LNCAP (cell line): ENCODE results near the gene CDH13.

Experiments used
- TF ChIP-seq, protein P1 (sequence below): fragments of 450-650 bp; IDR thresholded peaks from 2 replicates; pipeline ENCODE4 v1.5.1; 2017; ENCODE audit warnings: mild to moderate bottlenecking

The CDH13 gene

DNA sequence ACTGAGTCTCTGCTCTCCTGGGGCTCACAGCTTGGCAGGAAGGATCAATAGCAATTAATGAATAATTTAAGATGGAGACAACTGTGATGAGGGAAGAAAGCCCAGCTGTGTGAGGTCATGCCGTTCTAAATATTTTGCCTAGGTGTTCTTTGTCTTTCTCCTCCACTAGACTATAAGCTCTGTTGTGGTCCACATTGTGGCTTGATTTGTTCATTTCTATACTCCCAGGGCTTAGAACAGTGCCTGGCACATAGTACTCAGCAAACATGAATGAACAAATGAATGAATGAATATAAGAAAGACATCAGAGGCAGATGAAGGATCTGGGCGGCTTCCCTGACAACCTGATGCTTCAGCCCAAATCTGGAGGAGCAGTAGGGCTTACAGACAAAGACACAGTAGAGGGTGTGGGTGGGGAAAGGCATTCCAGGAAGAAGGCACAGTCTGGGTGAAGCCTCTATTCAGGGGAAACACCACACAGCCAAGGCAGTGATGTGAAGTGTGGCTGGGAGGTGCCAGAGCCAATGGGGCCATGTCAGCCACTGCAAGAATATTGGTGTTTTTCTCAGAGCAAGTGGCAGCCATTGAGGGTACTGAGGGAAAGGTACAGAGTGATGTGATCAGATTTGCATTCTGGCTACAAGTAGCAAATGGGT, 8.3 kb downstream of the CDH13 start:
- TF ChIP-seq, protein P1, sequence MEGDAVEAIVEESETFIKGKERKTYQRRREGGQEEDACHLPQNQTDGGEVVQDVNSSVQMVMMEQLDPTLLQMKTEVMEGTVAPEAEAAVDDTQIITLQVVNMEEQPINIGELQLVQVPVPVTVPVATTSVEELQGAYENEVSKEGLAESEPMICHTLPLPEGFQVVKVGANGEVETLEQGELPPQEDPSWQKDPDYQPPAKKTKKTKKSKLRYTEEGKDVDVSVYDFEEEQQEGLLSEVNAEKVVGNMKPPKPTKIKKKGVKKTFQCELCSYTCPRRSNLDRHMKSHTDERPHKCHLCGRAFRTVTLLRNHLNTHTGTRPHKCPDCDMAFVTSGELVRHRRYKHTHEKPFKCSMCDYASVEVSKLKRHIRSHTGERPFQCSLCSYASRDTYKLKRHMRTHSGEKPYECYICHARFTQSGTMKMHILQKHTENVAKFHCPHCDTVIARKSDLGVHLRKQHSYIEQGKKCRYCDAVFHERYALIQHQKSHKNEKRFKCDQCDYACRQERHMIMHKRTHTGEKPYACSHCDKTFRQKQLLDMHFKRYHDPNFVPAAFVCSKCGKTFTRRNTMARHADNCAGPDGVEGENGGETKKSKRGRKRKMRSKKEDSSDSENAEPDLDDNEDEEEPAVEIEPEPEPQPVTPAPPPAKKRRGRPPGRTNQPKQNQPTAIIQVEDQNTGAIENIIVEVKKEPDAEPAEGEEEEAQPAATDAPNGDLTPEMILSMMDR, result no peak

GRCh38 chr16:82636485-82636884, 9.7 kb downstream of the CDH13 start:
- TF ChIP-seq, protein P1, result no peak

- TF ChIP-seq, protein P1, result no peak
These were observed 10.2 kb downstream of the CDH13 start for GRCh38 chr16:82636958-82637357.

- TF ChIP-seq, protein P1, result no peak
These were observed 11.5 kb downstream of the CDH13 start for GRCh38 chr16:82638095-82638798.

- TF ChIP-seq, protein P1, result no peak
These were observed 12.5 kb downstream of the CDH13 start for GRCh38 chr16:82639263-82639662.

DNA sequence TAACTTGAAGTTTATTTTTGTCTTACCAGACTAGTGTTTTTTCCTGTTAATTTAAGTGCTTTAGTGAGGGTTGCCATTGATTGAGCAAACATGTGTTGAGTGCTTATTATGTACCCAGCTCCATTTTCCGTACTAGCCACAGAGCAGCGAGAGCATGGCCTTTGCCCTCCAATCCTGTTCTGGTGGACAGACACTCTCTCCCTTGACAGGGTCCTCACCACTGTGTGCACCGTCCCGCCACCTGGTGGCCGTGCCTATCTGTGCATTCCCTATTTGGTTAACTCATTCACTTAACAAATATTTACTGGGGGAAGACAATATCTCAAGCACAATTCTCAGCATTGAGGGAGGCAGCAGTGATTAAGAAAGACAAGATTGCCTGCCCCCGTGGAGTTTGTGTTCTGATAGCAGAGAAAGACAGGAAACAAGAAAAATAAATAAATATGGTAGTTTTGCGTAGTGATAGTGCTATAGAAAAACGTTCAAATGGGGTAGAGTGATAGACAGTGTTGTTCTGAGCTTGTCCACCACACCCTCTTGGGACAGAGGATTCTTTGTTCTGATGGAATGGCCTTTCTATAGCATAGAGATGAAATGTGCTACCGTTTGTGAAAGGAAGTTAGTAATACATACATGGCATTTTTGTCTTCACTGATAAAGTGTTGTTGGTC, 13.0 kb downstream of the CDH13 start:
- TF ChIP-seq, protein P1, result peak; percentile 92

- TF ChIP-seq, protein P1, result no peak
These were observed 14.7 kb downstream of the CDH13 start for GRCh38 chr16:82641336-82641984.
